D721Med (cell line): ENCODE measurements around the gene BCAS3.

Experiments used
- DNase-seq: peaks from one replicate; pipeline ENCODE4 v3.0.0; 2011; ENCODE audit warnings: low spot score; ENCODE audit not compliant: insufficient read length
- FAIRE-seq: peaks from 2 replicates; lab custom pipeline; 2011; peaks lifted over from hg19 to GRCh38; lab: Jason Lieb, UNC
- CTCF ChIP-seq: IDR thresholded peaks from 2 replicates; pipeline ENCODE4 v1.5.1; 2012; ENCODE audit warnings: mild to moderate bottlenecking, control low read depth; ENCODE audit not compliant: insufficient read depth; ENCODE audit errors: missing control alignments

Gene BCAS3

GRCh38 chr17:61122326-61122913 is 444.8 kb downstream of the BCAS3 start:
- no peak for DNase-seq
- FAIRE-seq = no peak
- TF ChIP-seq CTCF = no peak

GRCh38 chr17:61124562-61124961 is 446.9 kb downstream of the BCAS3 start:
- FAIRE-seq = no peak
- TF ChIP-seq CTCF = no peak
- DNase-seq = no peak

- FAIRE-seq (no peak), DNase-seq (no peak)
Measured at GRCh38 chr17:61126473-61127249, 449.0 kb downstream of the BCAS3 start.

GRCh38 chr17:61127960-61128359 is 450.3 kb downstream of the BCAS3 start:
- no peak for TF ChIP-seq CTCF
- DNase-seq (no peak), FAIRE-seq (no peak)

More at GRCh38 chr17:61126473-61127249, 449.0 kb downstream of the BCAS3 start:
- no peak for TF ChIP-seq CTCF

- no peak for DNase-seq
- TF ChIP-seq CTCF = no peak
- FAIRE-seq = no peak
Measured at GRCh38 chr17:61128661-61129115, 451.0 kb downstream of the BCAS3 start.

- no peak for DNase-seq
- no peak for FAIRE-seq
- no peak for TF ChIP-seq CTCF
Measured at GRCh38 chr17:61129267-61130254, 451.9 kb downstream of the BCAS3 start.
